ENCODE data around the gene INF2.

INF2 gene

DNA sequence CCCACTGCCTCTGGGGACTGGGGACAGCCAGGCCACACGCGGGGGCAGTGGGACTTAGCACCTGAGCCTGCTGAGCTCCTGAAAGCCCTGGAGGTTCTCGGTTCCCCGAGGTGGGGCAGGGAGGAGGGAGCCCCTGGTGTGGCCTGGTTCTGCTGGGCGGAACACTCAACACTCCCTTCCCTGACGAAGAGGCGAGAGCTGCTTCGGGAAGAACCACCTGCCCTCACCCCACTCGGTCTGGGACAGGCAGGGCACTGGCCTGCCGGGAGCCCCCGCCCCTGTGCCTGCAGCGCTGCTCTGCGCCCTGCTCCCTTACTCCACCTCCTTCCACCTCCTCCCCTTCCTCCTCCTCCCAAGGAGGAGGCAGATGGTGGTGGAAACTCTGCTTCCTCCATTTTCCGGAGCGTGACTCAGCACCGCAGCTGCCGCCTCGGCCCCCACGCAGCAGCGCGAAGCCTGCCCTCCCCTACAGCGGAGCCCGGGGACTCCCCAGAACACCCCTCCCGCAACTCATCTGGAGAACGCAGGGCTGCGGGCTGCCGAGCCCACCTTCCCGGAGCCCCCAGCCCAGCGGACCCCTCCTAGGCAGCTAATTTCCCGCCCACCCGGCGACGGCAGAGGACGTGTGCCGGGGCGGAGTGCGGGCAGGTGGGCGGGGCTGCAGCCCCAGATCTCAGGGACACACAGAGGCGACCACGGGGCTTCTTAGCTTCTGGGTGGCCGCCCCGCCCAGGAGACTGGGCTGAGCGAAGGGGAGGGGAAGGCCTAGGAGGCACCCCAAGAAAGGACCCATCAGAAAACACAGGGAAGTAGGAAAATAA is 11.7 kb upstream of the INF2 start:
- peak; percentile 72 for DNase-seq

GRCh38 chr14:104678346-104678745 is 11.1 kb upstream of the INF2 start:
- DNase-seq = no peak

DNA sequence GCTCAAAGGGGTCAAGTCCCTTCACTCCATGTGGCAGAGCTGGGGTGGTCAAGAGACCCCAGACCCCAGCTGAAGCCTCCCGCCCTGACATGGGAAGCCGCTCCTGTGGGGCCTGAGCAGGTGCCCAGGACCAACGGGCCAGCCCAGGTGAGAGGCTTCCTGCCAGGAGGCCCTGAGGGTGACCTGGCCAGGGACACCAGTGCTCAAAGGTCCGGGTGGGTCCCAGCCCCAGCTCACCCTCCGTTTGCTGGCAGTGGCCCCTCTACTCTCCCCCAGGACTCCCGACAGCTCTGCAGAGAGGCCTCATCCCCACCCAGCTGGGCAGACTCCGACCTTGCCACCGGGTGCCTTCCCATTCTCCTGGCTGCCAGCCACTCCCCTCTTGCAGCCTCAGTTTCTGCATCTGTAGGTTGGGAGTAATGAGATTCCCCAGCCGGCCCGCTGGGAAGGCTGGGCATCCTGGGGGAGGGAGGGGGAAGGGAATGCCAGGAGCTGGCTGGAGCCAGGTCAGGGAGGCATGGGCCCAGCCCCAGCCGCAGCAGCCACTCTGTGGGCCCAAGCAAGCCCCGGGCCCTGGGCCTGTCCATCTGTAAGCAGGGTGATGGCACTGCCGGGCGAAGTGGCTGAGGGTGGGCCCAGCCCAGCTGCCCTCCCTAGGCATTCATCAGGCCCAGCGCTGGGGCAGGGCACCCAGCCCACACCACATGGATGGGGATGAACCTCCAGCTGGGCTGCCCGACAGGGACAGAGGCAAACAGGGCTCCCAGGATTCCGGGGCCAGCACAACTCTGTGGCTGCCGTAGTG is 10.3 kb upstream of the INF2 start:
- DNase-seq = no peak

GRCh38 chr14:104680056-104680805 is 9.2 kb upstream of the INF2 start:
- no peak for DNase-seq

- no peak for DNase-seq
These were observed 8.4 kb upstream of the INF2 start for GRCh38 chr14:104680806-104681688.

- DNase-seq = no peak
These were observed 7.7 kb upstream of the INF2 start for GRCh38 chr14:104681689-104682074.

GRCh38 chr14:104682107-104682593 is 7.3 kb upstream of the INF2 start:
- no peak for DNase-seq

DNA sequence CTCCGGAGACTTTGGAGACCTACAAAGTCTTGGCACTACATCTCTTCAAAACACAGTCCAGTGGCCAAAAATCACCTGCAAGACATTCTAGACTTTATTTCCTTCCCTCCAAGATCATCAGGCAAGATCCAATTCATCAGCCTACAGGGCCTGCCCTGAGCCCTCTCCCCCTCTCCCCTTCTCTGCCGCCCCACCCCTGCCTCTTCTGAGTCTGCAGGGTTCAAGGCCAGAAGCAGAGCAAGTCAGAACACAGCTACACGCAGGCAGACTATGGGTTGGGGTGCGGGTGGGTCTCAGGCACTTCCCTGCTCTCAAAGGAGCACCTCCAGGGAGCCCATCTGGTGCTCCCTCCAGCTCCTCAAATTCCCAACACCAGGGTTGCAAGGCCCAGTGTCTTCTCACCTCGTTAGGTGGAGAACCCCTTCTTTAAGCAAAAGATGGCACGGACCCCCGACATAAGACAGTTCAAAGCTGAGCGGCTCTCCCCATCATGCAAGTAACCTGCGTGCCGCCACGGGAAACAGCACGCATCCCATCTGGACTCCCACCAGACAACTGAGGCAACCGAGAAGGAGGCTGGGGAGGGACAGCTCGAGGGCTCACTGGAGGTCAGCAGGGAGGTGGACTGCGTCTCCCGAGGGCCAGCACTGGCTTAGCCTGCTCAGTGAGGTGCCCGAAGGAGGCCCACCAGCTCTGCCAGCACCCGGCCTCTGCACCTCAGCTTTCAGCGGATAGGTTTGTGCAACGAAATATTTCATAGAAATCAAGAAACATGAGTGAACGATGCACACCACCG is 5.6 kb upstream of the INF2 start:
- no peak for DNase-seq

- no peak for DNase-seq
These were observed 5.0 kb upstream of the INF2 start for GRCh38 chr14:104684449-104684821.

GRCh38 chr14:104685216-104685997 is 4.0 kb upstream of the INF2 start:
- no peak for DNase-seq

DNA sequence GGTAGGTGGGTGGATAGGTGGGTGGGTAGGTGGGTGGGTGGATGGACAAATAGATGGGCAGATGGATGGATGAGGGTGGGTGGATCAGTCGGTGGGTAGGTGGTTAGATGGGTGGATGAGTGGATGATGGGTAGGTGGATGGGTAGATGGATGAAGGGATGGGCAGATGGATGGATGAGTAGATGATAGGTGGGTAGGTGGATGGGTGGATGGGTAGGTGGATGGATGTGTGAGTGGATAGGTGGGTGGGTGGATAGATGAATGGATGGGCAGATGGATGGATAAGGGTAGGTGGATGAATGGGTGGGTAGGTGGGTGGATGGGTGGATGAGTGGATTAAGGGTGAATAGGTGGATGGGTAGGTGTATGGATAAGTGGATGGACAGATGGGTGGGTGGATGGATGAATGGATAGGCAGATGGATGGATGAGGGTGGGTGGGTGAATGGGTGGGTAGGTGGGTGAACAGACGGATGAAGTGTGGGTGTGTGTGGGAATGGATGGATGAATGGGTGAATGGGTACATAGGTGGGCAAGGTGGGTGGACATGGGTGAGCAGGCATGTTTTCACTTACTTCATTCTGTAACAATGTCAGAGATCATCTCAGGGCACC is 3.3 kb upstream of the INF2 start:
- DNase-seq = no peak

GRCh38 chr14:104686624-104687517 is 2.5 kb upstream of the INF2 start:
- DNase-seq = peak; percentile 53

DNA sequence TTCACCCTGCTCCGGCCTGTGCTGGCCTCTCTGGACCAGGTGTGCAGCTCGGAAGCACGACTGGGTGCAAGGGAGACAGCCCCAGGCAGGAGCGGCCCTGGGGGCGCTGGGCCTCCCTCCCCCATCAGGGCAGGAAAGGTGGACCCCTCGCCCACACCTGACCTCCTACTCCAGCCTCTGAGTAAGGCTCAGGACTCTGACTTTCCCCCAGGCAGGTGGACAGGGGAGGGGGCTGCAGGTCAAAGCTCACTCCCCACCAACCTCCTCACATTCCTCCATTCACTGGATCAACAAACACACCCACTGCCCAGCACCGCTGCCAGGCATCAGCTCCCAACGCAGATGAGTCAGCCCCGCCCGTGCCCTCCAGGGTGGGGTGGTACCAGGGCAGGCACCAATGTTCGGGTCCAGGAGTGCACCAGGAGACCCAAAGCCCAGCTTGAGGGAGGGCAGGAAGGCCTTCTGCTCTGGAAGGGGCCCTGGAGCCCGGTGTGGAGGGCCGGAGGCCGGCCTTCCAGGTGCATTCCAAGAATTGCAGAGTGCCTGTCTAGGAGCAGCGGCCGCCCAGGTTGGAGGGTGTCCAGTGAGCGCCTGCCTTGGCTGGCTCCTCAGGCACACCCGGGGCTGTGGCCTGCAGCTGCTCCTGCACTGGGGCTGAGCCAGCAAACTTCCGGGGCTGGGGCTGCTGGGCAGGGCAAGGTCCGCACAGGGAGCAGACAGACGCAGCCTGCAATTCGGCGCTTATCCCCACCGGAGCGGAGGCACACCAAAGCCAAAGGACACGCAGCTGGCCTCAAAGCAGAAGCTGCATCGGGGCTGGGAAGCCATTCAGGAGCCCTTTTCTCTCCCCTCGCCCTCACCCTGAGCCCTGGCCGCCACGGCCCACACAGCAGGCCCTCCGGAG is 1.6 kb upstream of the INF2 start:
- no peak for DNase-seq

- DNase-seq = no peak
These were observed 811 bp upstream of the INF2 start for GRCh38 chr14:104688505-104689108.

GRCh38 chr14:104689881-104690711 is 678 bp downstream of the INF2 start:
- DNase-seq = peak; percentile 37

- DNase-seq = peak; percentile 38
These were observed 1.5 kb downstream of the INF2 start for GRCh38 chr14:104690861-104691455.

Data from CD4-positive, alpha-beta T cell treated with Interleukin-17A for 4 hours (primary cell).